GM23338 (cell line): ENCODE measurements around the gene RNF182. TPM values are rescaled to one million over a fixed set of nuclear protein-coding genes. Genes with fewer than 3 reads are reported as not detected.

Experiments used
- ATAC-seq: fragments of 200-7000 bp; cut with Tn5 transposase; 3 replicates; pipeline ENCODE4 v1.9.1; 2020
- DNase-seq: peaks from one replicate; pipeline ENCODE4 v3.0.0-alpha.2; 2015; ENCODE audit warnings: low spot score
- H2AFZ ChIP-seq: fragments of 200-600 bp; sonication (generic); 2 replicates; pipeline ENCODE4 v1.8.0; 2016; ENCODE audit warnings: antibody characterized with exemption, mild to moderate bottlenecking, moderate library complexity
- H3F3A ChIP-seq: fragments of 200-600 bp; sonication (generic); replicated peaks from 2 replicates; pipeline ENCODE4 v1.8.0; 2017; ENCODE audit warnings: antibody characterized with exemption, mixed run types, low read depth
- H3K27ac ChIP-seq: fragments of 200-600 bp; sonication (generic); 2 replicates; pipeline ENCODE4 v1.6.1; 2016; ENCODE audit warnings: low read depth
- H3K27me3 ChIP-seq: fragments of 200-600 bp; sonication (generic); 2 replicates; pipeline ENCODE4 v1.8.0; 2016; ENCODE audit warnings: mild to moderate bottlenecking, mixed run types, moderate library complexity; ENCODE audit not compliant: insufficient read depth
- H3K36me3 ChIP-seq: fragments of 200-600 bp; sonication (generic); 2 replicates; pipeline ENCODE4 v1.8.0; 2016; ENCODE audit warnings: mild to moderate bottlenecking; ENCODE audit not compliant: insufficient read depth
- H3K4me1 ChIP-seq: fragments of 200-600 bp; sonication (generic); 2 replicates; pipeline ENCODE4 v1.8.0; 2016; ENCODE audit warnings: mild to moderate bottlenecking, moderate library complexity; ENCODE audit not compliant: insufficient read depth
- H3K4me2 ChIP-seq: fragments of 200-600 bp; sonication (generic); 2 replicates; pipeline ENCODE4 v1.7.1; 2017; ENCODE audit warnings: mixed run types
- H3K4me3 ChIP-seq: fragments of 200-600 bp; sonication (generic); 2 replicates; pipeline ENCODE4 v1.6.1; 2016; ENCODE audit warnings: mixed run types
- H3K79me2 ChIP-seq: fragments of 200-600 bp; sonication (generic); replicated peaks from 2 replicates; pipeline ENCODE4 v1.8.0; 2017; ENCODE audit warnings: mild to moderate bottlenecking; ENCODE audit not compliant: insufficient read depth
- H3K9me2 ChIP-seq: fragments of 200-600 bp; sonication (generic); 2 replicates; pipeline ENCODE4 v1.8.0; 2017; ENCODE audit not compliant: insufficient read depth
- H4K20me1 ChIP-seq: fragments of 200-600 bp; sonication (generic); replicated peaks from 2 replicates; pipeline ENCODE4 v1.8.0; 2017; ENCODE audit warnings: mild to moderate bottlenecking; ENCODE audit not compliant: insufficient read depth
- H3K27ac Mint-ChIP-seq: 2 replicates; pipeline ENCODE4 v1.8.0; 2020; ENCODE audit warnings: inconsistent platforms, mild to moderate bottlenecking, moderate library complexity, mixed read lengths
- H3K27me3 Mint-ChIP-seq: 3 replicates; pipeline ENCODE4 v1.8.0; 2022; ENCODE audit warnings: low read depth, mild to moderate bottlenecking, moderate library complexity, mixed read lengths, inconsistent platforms; ENCODE audit not compliant: insufficient read depth, poor library complexity
- H3K36me3 Mint-ChIP-seq: 3 replicates; pipeline ENCODE4 v1.8.0; 2021; ENCODE audit warnings: low read depth, mild to moderate bottlenecking, inconsistent platforms, moderate library complexity, mixed read lengths
- H3K4me1 Mint-ChIP-seq: 3 replicates; pipeline ENCODE4 v1.8.0; 2020; ENCODE audit warnings: mild to moderate bottlenecking, inconsistent platforms, mixed read lengths
- H3K4me3 Mint-ChIP-seq: 3 replicates; pipeline ENCODE4 v1.8.0; 2021; ENCODE audit warnings: moderate library complexity, mild to moderate bottlenecking, inconsistent platforms, mixed read lengths
- H3K9me3 Mint-ChIP-seq: 3 replicates; pipeline ENCODE4 v1.8.0; 2020; ENCODE audit warnings: moderate library complexity, mild to moderate bottlenecking, inconsistent platforms, mixed read lengths
- CREB1 ChIP-seq: fragments of 250-450 bp; sonication (Bioruptor Pico); IDR thresholded peaks from 2 replicates; pipeline ENCODE4 v1.5.0; 2020; ENCODE audit warnings: low read depth, mild to moderate bottlenecking, moderate library complexity
- ETS1 ChIP-seq: IDR thresholded peaks from 2 replicates; pipeline ENCODE4 v1.6.1; 2016; ENCODE audit warnings: antibody characterized with exemption
- EZH2 ChIP-seq: fragments of 200-600 bp; sonication (generic); IDR thresholded peaks from one replicate; pipeline ENCODE4 v1.8.0; 2017; ENCODE audit warnings: antibody characterized with exemption, mild to moderate bottlenecking, low read depth; ENCODE audit not compliant: unreplicated experiment
- EZH2phosphoT487 ChIP-seq: fragments of 200-600 bp; sonication (generic); IDR thresholded peaks from one replicate; pipeline ENCODE4 v1.8.1; 2018; ENCODE audit warnings: antibody characterized with exemption; ENCODE audit not compliant: unreplicated experiment
- JUNB ChIP-seq: IDR thresholded peaks from one replicate; pipeline ENCODE4 v1.6.1; 2016; ENCODE audit warnings: antibody characterized with exemption; ENCODE audit not compliant: unreplicated experiment
- NANOG ChIP-seq: IDR thresholded peaks from 2 replicates; pipeline ENCODE4 v1.6.1; 2016; ENCODE audit warnings: antibody characterized with exemption, borderline replicate concordance
- POLR2AphosphoS5 ChIP-seq: IDR thresholded peaks from 2 replicates; pipeline ENCODE4 v1.6.1; 2016; ENCODE audit warnings: antibody characterized with exemption, low read depth
- STAT1 ChIP-seq: IDR thresholded peaks from one replicate; pipeline ENCODE4 v1.6.1; 2016; ENCODE audit warnings: antibody characterized with exemption; ENCODE audit not compliant: unreplicated experiment
- ZNF114 ChIP-seq: fragments of 250-450 bp; sonication (Bioruptor Pico); IDR thresholded peaks from 2 replicates; pipeline ENCODE4 v1.5.0; 2020; ENCODE audit warnings: mild to moderate bottlenecking, moderate library complexity
- ZNF331 ChIP-seq: fragments of 250-450 bp; sonication (Bioruptor Pico); IDR thresholded peaks from 2 replicates; pipeline ENCODE4 v1.5.0; 2020; ENCODE audit warnings: low read depth, mild to moderate bottlenecking, moderate library complexity
- ZNF462 ChIP-seq: fragments of 250-450 bp; sonication (Bioruptor Pico); IDR thresholded peaks from 2 replicates; pipeline ENCODE4 v1.5.0; 2020; ENCODE audit warnings: mild to moderate bottlenecking, moderate library complexity
- polyA plus RNA-seq: library from polyadenylated mRNA; unstranded; fragments of >200 nt; fragmentation: Nextera tagmentation; extraction: Ambion mirVana; gene quantifications from 2 replicates; pipeline ENCODE4 v1.2.1, GENCODE V29; 2016
- total RNA-seq: library from RNA; depleted of rRNA; stranded (reverse); fragments of >200 nt; shearing (Covaris generic); gene quantifications from 2 replicates; pipeline ENCODE4 v1.2.3, GENCODE V29; 2014
- TF ChIP-seq, protein P1 (sequence below), 2 experiments: fragments of 200-600 bp in 1 of 2; sonication (generic) in 1 of 2; conservative IDR thresholded peaks; 2 replicates each; pipeline versions ENCODE4 v1.5.1 to v1.6.1; 2016 to 2017; ENCODE audit warnings: antibody characterized with exemption in 2 of 2, low read depth in 2 of 2, mild to moderate bottlenecking in 2 of 2, moderate library complexity in 1 of 2
- TF ChIP-seq, protein P2 (sequence below): IDR thresholded peaks from one replicate; pipeline ENCODE4 v1.6.1; 2018; ENCODE audit warnings: antibody characterized with exemption; ENCODE audit not compliant: unreplicated experiment

The RNF182 gene
- total and polyA plus RNA-seq, 2 experiments from 2014 or later = 3.2 to 9.8 TPM

DNA sequence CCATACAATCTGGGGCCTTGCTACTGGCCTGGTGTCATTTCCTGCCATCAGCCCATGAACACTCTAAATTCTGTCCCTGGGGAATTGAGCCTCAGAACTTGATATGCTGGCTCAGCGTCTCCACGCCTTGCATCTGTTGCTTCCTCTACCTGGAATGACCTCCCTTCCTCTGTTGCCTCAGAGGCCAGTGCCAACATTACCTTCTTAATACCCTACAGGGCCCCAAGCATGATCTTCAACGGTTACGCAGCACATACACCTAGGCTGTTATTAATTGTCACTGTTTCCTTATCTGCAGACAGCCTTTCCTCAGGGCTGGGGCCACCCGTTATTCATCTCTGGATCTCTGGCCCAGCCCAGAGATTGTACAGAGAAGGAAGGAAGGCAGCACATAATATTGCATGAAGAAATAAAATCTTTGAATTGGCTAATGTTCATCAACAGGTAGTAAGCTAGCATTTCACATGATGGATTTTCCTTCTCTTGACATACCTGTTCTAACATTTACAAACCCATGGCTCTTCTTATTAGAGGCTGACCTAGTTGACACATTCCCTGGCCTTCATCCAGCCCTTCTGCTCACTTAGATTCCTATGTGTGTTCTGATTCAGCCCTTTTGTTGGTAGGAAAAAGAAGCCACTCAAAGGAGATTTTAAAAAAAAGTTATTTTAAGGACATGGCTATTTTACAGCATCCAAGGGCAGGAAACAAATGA is 8.4 kb upstream of the RNF182 start:
- no peak for ATAC-seq

More for the DNA sequence above, 8.4 kb upstream of the RNF182 start:
- Histone ChIP-seq H4K20me1 (no peaks in the 10 kb centered on the region), H3K4me3 (no peak overlapping the region), H3F3A (no peaks in the 10 kb centered on the region), H3K27me3 (no peaks in the 10 kb centered on the region), H3K9me2 (no peaks in the 10 kb centered on the region; the same call in 1 of the 2 replicates), H3K4me2 (no peak overlapping the region), H3K27ac (no peak overlapping the region), H3K36me3 (no peaks in the 10 kb centered on the region), H3K79me2 (no peaks in the 10 kb centered on the region), H3K4me1 (peaks cover 11% of the 10 kb centered on the region; the same call in 1 of the 2 replicates), H2AFZ (no peak overlapping the region)
- no peak for DNase-seq
- Mint-ChIP-seq H3K4me1 (peaks cover 16% of the 10 kb centered on the region), H3K27ac (no peak overlapping the region), H3K9me3 (no peaks in the 10 kb centered on the region), H3K36me3 (no peaks in the 10 kb centered on the region), H3K27me3 (peaks cover 1% of the 10 kb centered on the region), H3K4me3 (no peak overlapping the region)
- TF ChIP-seq ZNF462 (CRISPR knock-in tag) = no peak
- TF ChIP-seq EZH2 = no peak
- TF ChIP-seq ZNF331 (CRISPR knock-in tag) = no peak
- TF ChIP-seq, protein P1, sequence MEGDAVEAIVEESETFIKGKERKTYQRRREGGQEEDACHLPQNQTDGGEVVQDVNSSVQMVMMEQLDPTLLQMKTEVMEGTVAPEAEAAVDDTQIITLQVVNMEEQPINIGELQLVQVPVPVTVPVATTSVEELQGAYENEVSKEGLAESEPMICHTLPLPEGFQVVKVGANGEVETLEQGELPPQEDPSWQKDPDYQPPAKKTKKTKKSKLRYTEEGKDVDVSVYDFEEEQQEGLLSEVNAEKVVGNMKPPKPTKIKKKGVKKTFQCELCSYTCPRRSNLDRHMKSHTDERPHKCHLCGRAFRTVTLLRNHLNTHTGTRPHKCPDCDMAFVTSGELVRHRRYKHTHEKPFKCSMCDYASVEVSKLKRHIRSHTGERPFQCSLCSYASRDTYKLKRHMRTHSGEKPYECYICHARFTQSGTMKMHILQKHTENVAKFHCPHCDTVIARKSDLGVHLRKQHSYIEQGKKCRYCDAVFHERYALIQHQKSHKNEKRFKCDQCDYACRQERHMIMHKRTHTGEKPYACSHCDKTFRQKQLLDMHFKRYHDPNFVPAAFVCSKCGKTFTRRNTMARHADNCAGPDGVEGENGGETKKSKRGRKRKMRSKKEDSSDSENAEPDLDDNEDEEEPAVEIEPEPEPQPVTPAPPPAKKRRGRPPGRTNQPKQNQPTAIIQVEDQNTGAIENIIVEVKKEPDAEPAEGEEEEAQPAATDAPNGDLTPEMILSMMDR (conservative IDR thresholded peaks at IDR 0.05; ENCODE audit: low read depth in 2 of 2) = no peak
- no peak for TF ChIP-seq JUNB
- TF ChIP-seq NANOG = no peak
- TF ChIP-seq POLR2AphosphoS5 = no peak
- TF ChIP-seq EZH2phosphoT487 = no peak
- no peak for TF ChIP-seq ETS1
- TF ChIP-seq CREB1 = no peak
- no peak for TF ChIP-seq ZNF114
- TF ChIP-seq, protein P2, sequence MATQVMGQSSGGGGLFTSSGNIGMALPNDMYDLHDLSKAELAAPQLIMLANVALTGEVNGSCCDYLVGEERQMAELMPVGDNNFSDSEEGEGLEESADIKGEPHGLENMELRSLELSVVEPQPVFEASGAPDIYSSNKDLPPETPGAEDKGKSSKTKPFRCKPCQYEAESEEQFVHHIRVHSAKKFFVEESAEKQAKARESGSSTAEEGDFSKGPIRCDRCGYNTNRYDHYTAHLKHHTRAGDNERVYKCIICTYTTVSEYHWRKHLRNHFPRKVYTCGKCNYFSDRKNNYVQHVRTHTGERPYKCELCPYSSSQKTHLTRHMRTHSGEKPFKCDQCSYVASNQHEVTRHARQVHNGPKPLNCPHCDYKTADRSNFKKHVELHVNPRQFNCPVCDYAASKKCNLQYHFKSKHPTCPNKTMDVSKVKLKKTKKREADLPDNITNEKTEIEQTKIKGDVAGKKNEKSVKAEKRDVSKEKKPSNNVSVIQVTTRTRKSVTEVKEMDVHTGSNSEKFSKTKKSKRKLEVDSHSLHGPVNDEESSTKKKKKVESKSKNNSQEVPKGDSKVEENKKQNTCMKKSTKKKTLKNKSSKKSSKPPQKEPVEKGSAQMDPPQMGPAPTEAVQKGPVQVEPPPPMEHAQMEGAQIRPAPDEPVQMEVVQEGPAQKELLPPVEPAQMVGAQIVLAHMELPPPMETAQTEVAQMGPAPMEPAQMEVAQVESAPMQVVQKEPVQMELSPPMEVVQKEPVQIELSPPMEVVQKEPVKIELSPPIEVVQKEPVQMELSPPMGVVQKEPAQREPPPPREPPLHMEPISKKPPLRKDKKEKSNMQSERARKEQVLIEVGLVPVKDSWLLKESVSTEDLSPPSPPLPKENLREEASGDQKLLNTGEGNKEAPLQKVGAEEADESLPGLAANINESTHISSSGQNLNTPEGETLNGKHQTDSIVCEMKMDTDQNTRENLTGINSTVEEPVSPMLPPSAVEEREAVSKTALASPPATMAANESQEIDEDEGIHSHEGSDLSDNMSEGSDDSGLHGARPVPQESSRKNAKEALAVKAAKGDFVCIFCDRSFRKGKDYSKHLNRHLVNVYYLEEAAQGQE = no peak
- TF ChIP-seq STAT1 = no peak
